ENCODE results near the gene TTLL5.
A peak's percentile ranks its signal among the peaks of the same experiment; 100 is the strongest.

Gene TTLL5

DNA sequence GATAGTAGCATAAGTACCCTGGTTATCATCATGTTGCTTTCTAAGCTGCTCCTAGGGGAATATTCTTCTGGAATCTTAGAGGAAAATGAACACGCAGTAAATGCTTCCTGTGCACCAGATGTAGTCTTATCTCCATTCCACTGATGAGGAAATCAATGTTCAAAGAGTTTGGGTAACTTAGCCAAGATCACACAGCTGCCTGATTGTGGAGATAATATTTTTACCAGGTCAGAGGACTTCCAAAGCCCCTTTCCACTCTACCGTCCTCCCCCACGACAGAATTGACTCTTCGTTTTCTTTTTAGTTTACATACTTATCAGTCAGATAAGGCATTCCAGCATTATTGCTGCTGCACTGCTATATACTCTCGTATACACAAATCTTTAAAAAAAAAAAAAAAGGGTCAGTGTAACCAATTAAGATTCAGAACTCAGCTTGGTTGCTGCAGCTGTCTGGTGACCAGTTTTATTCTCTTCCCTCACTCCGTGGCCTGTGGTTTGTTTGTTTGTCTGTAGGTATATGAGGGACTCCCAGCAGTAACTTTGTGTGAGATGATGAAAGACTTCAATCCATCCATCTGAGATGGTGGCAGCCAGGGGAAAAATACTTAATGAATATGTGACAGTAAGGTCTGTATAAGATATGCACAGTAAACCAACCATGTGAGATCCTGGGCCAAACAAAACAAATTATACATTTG lies 210.3 kb downstream of the TTLL5 start:
- no peak for DNase-seq (ENCODE audit: low read depth)
- no peak for TF ChIP-seq CTCF (IDR thresholded peaks at IDR 0.05; ENCODE audit: insufficient read depth, low read depth, low read length, missing control alignments)
- H3K4me3 ChIP-seq (ENCODE audit: low read length) = no peak overlapping the region

GRCh38 chr14:75875958-75876357 lies 214.9 kb downstream of the TTLL5 start:
- no peak for TF ChIP-seq CTCF (IDR thresholded peaks at IDR 0.05; ENCODE audit: insufficient read depth, low read depth, low read length, missing control alignments)
- peak; percentile 24 for DNase-seq (ENCODE audit: low read depth)
- H3K4me3 ChIP-seq (ENCODE audit: low read length) = no peak overlapping the region

DNA sequence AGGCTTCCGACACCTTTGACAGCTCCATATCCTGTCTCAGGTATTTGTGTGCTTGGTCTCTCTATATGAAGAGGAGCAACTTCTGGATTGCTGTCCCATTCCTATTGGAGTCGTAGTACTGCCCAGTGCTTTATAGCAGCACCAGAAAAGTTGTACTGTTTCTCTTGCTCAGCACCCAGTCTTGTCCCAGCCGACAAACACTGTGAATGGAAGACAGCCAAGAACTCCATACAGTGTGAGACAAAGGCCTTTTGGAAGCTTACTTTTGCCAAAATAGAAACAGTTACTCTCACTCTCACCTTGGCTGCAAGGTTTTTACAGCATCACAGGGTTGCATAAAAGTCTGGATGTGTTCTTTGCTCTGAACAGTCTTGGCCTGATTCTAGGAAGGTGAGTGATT lies 215.5 kb downstream of the TTLL5 start:
- H3K4me3 ChIP-seq (ENCODE audit: low read length) = no peak overlapping the region
- no peak for DNase-seq (ENCODE audit: low read depth)
- no peak for TF ChIP-seq CTCF (IDR thresholded peaks at IDR 0.05; ENCODE audit: insufficient read depth, low read depth, low read length, missing control alignments)

DNA sequence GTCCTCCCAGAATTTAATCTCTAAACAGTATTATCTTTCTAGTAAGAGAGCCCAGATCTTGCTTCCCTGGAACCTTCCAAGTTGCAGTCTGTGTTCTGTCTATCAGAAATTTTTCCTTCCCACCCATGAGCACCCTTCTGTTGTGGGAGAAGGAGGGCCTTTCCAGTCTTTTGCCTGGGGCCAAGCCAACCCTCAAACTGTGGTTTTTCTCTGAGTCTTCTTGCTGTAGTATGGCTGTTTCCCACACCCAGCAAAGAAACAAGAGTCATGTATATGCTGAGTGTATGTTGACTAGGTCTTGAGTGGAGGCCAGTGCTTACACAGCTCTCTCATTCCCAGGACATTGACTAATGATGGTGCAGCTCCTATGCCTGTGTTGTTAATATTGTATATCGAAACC lies 216.2 kb downstream of the TTLL5 start:
- peak; percentile 92 for DNase-seq (ENCODE audit: low read depth)
- no peak overlapping the region for H3K4me3 ChIP-seq (ENCODE audit: low read length)
- TF ChIP-seq CTCF (IDR thresholded peaks at IDR 0.05; ENCODE audit: insufficient read depth, low read depth, low read length, missing control alignments) = no peak

DNA sequence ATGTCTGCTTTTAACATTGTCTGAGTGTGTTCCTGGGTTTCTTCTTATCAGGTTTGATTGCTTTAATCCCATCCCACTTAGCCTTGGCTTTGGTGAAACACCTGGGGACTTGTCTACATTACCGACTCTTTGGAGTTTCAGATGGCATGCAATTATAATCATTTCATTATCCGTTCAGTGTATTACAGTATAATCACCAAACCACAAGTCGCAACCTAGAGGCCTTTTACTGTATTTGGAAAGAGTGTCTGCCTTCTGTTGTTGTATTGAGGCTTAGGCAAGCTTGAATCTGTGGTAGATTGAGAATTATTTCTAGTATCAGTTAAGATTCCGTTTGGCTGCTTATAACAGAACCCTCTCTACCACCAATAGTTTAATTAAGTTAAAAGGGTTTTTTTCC lies 216.8 kb downstream of the TTLL5 start:
- DNase-seq (ENCODE audit: low read depth) = no peak
- no peak for TF ChIP-seq CTCF (IDR thresholded peaks at IDR 0.05; ENCODE audit: insufficient read depth, low read depth, low read length, missing control alignments)
- H3K4me3 ChIP-seq (ENCODE audit: low read length) = no peak overlapping the region

DNA sequence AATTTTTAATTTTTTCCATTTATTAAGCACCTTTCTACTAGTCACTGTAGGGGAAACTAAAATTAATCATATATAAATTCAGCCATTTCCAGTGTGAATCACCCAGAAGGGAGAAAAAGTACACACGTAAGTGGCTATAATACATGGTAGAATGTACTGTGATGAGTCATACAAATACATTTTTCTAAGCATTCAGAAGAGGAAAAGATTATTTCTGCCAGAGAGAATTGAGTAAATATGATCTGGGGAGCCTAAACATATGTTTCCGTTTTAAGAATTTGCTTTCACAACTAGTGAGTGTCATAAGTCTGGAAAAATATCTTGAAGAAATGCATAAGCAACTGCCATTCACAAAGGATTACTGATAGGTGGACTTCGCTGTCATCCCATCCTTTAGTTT lies 218.0 kb downstream of the TTLL5 start:
- DNase-seq (ENCODE audit: low read depth) = peak; percentile 89
- no peak for TF ChIP-seq CTCF (IDR thresholded peaks at IDR 0.05; ENCODE audit: insufficient read depth, low read depth, low read length, missing control alignments)

GRCh38 chr14:75880512-75880911 lies 219.5 kb downstream of the TTLL5 start:
- DNase-seq (ENCODE audit: low read depth) = no peak
- H3K4me3 ChIP-seq (ENCODE audit: low read length) = no peak overlapping the region
- TF ChIP-seq CTCF (IDR thresholded peaks at IDR 0.05; ENCODE audit: insufficient read depth, low read depth, low read length, missing control alignments) = no peak

More for the DNA sequence above, 218.0 kb downstream of the TTLL5 start:
- H3K4me3 ChIP-seq (ENCODE audit: low read length) = no peak overlapping the region
